ENCODE measurements around the gene MEGF8.

The MEGF8 gene

DNA sequence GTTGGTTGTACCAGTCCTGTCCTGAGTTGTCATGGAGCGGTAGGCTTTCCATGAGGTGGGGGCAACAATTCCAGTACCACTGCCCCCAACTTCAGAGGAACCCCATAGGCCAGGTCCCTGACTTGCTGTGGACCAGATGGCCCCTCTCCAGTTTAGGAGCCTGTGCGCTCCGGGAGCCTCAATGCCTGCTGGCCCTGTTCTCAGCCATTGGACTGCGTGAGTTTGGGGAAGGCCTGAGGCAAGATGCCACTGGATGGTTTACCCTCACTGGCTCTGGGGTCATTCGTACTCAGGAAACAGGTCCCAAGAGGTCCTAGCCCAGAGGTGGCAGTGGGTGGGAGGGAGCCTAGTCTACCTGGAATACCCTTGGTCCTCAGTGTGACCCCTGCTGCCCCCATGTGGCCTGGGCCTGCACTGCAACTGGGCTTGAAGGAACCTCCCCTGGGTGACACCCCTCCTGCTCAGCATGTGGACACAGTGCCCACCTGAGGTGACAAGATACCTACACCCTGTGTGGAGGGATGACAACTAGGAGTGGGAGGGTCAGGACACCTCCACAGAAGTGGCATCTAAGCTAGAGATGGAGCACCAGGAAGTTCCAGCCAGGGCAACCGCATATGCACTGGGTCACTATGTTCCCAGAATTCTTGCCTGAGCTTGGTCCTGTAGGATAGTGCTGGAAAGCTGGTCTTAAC lies 29.5 kb upstream of the MEGF8 start:
- Histone ChIP-seq H3K27ac (no peak overlapping the region), H3K4me3 (no peak overlapping the region)
- DNase-seq (ENCODE audit: low spot score): no peak
- TF ChIP-seq, protein P1, sequence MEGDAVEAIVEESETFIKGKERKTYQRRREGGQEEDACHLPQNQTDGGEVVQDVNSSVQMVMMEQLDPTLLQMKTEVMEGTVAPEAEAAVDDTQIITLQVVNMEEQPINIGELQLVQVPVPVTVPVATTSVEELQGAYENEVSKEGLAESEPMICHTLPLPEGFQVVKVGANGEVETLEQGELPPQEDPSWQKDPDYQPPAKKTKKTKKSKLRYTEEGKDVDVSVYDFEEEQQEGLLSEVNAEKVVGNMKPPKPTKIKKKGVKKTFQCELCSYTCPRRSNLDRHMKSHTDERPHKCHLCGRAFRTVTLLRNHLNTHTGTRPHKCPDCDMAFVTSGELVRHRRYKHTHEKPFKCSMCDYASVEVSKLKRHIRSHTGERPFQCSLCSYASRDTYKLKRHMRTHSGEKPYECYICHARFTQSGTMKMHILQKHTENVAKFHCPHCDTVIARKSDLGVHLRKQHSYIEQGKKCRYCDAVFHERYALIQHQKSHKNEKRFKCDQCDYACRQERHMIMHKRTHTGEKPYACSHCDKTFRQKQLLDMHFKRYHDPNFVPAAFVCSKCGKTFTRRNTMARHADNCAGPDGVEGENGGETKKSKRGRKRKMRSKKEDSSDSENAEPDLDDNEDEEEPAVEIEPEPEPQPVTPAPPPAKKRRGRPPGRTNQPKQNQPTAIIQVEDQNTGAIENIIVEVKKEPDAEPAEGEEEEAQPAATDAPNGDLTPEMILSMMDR (IDR thresholded peaks at IDR 0.05): peak; percentile 88

DNA sequence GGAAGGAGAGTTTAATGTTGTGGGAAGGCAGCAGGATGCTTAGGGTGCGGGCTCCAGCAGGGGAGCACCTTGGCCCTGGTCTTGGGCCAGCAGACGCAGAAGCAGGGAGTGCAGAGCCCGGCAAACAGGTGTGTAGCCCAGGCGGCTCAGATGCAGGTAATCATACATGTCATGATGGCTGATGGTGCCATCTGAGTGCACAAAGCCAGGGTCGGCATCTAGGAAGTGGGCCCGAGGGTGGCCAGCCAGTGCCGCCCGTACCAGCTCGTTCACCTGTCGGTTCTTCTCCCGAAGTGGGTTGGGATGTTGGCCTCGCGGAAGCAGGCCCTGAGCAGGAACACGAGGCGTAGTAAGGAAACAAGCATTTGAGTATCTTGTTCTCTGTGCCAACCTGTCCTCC lies 28.4 kb upstream of the MEGF8 start:
- TF ChIP-seq, protein P1 (IDR thresholded peaks at IDR 0.05): no peak
- Histone ChIP-seq H3K27ac (no peak overlapping the region), H3K4me3 (no peak overlapping the region)
- no peak for DNase-seq (ENCODE audit: low spot score)

DNA sequence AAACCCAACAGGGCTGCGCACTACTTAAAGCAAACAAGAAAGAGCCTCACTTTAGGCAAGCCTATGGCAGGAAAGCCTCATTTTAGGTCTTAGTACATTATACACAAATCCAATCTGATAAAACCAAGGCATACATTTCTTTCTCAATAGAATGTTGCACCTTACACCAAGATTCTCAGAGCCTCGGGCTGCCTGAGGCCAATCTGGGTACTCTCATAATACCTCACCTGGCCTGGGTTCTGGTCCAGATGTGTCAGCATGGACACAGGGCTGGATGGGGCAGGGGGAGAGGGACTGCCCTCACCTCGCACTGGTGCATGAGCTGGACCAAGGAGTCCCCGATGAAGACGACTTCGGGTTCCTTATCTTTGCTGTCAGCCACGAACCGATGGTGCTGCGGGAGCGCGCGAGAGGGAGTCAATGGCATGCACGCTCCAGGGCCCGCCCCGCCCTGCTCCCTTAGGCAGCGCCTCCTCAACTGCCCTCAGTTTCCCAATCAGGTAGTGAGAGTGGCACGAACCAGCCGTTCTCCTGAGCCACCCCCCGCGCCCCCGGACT lies 23.7 kb upstream of the MEGF8 start, which contains the start of gene PRR19:
PRR19 (plus strand) TSS at position 487 of the 558 bp plus-strand sequence. CDS start 7,453 bp downstream, outside the sequence.
- Histone ChIP-seq H3K4me3 (peak within 1 kb of the TSS; percentile 72), H3K27ac (peak within 1 kb of the TSS in 1 of 2 donors; percentile 37)
- no peak for DNase-seq (ENCODE audit: low spot score)
- TF ChIP-seq, protein P1 (IDR thresholded peaks at IDR 0.05): no peak

DNA sequence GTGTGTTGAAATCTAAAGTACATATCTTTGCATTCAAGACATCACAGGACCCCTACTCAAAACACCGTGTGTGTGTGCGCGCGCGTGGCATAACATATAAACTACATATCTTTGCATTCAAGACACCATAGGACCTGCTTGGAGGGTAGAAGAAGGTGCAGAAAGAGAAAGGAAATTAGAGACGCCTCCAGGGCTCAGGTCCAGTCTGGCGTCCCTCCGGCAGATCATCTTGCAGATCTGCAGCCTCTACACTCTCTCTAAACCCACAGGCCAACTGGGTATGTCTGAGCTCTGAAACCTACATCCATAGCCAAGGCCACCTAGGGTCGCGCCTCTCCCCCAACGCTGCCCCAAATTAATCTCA lies 22.4 kb upstream of the MEGF8 start:
- DNase-seq (ENCODE audit: low spot score): no peak
- Histone ChIP-seq H3K27ac (no peak overlapping the region), H3K4me3 (peak overlapping the region; percentile 72)

DNA sequence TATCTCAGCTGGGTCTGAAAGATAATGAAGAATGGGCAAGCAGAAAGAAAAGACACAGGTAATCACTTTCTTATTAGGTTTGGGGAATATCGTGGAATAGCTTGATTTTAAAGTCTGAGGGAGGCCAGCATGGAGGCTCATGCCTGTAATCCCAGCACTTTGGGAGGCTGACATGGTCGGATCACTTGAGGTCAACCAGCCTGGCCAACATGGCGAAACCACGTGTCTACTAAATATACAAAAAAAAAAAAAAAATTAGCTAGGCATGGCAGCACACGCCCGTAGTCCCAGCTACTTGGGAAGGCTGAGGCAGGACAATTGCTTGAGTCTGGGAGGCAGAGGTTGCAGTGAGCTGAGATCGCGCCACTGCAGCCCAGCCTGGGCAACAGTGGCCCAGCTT lies 21.6 kb upstream of the MEGF8 start:
- H3K4me3 ChIP-seq: no peak overlapping the region
- no peak overlapping the region for H3K27ac ChIP-seq
- DNase-seq (ENCODE audit: low spot score): no peak
- TF ChIP-seq, protein P1 (IDR thresholded peaks at IDR 0.05): no peak

More for the DNA sequence above, 22.4 kb upstream of the MEGF8 start:
- TF ChIP-seq, protein P1 (IDR thresholded peaks at IDR 0.05): no peak

DNA sequence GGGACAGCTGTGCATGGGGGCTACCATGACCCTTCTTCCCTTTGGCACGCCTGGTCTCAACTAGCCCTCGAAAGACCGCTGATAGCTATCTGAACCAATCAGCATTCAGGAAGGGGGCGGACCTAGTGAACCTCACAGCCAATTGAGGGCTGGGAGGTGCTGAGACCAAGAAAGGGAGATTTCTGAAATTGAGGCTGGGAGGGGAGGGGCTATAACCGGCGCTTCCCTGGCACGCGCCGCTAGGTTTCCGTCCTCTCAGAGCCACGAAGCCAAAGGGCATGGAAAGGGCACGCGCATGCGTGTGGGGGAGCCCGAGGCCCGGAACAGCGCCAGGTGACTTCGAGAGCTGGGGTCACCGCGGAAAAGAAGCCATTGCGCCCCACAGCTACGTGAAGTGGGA lies 18.8 kb upstream of the MEGF8 start:
- no peak for DNase-seq (ENCODE audit: low spot score)
- Histone ChIP-seq H3K27ac (no peak overlapping the region), H3K4me3 (no peak overlapping the region)
- TF ChIP-seq, protein P1 (IDR thresholded peaks at IDR 0.05): no peak

DNA sequence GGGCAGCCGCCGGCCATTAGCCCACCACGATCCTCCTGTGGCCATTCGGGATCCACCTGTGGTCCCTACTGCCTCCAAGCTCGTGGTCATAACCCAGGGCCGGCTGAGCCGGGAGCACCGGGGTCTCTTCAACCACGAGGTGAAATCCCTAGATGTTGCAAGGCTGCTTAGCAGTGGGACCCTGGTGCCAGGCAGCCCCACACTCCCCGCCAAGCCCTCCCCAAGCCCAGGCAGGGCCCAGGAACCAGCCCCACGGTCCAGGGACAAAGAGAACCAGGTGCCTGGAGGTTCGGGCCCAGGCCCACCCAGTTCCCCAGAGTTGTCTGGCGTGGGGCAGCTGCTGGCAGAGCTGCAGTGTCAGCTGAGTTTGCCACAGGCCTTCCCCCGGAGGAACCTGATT lies 15.7 kb upstream of the MEGF8 start:
- DNase-seq (ENCODE audit: low spot score): no peak
- H3K27ac ChIP-seq: no peak overlapping the region
- no peak overlapping the region for H3K4me3 ChIP-seq
- TF ChIP-seq, protein P1 (IDR thresholded peaks at IDR 0.05): no peak
